Peyer's patch (tissue), 4 donors: ENCODE data around the gene GYG2. TPM values are rescaled to one million over a fixed set of nuclear protein-coding genes. Genes with fewer than 3 reads are reported as not detected.

Experiments
- DNase-seq, 3 donors: peaks; one replicate each; pipeline ENCODE4 v3.0.0-alpha.2; 2017 to 2019
- H3K27ac ChIP-seq, 4 donors: fragments of 200-600 bp; sonication (generic); one replicate each; pipeline ENCODE4 v1.5.1; 2016 to 2019
- H3K27me3 ChIP-seq, 2 donors: fragments of 200-600 bp; sonication (generic); one replicate each; pipeline ENCODE4 v1.5.1; 2019
- H3K36me3 ChIP-seq, 3 donors: fragments of 200-600 bp; sonication (generic); one replicate each; pipeline ENCODE4 v1.5.1; 2016 to 2019
- H3K4me1 ChIP-seq, 4 donors: fragments of 200-600 bp; sonication (generic); one replicate each; pipeline ENCODE4 v1.5.1; 2016 to 2019
- H3K4me3 ChIP-seq, 4 donors: fragments of 200-600 bp; sonication (generic); 1 replicate in 3 of 4; 2 replicates in 1 of 4; pipeline ENCODE4 v1.5.1; 2016 to 2019; ENCODE audit warnings: mild to moderate bottlenecking in 1 of 4
- H3K9me3 ChIP-seq, 4 donors: fragments of 200-600 bp; sonication (generic); one replicate each; pipeline ENCODE4 v1.5.1; 2016 to 2019; ENCODE audit warnings: mild to moderate bottlenecking in 1 of 4
- POLR2A ChIP-seq, 2 donors: fragments of 450-650 bp; IDR thresholded peaks; one replicate each; pipeline ENCODE4 v1.5.1; 2017; ENCODE audit warnings: antibody characterized with exemption in 2 of 2, mild to moderate bottlenecking in 2 of 2, moderate library complexity in 2 of 2
- total RNA-seq, 4 donors: library from RNA; depleted of rRNA; stranded (reverse); fragments of >200 nt; gene quantifications; one replicate each; pipeline ENCODE4 v1.1.0, GENCODE V29; 2016
- TF ChIP-seq, protein P1 (sequence below), 6 experiments: fragments of 450-650 bp in 4 of 6; fragments of 200-600 bp in 2 of 6; sonication (generic) in 1 of 6; IDR thresholded peaks; one replicate each; pipeline ENCODE4 v1.5.1; 2017 to 2019; ENCODE audit warnings: antibody characterized with exemption in 6 of 6, mild to moderate bottlenecking in 3 of 6, moderate library complexity in 1 of 6

GYG2 gene
- total RNA-seq, 4 donors from 2014 or later, result 0.70 to 3.9 (median 2.8) TPM

DNA sequence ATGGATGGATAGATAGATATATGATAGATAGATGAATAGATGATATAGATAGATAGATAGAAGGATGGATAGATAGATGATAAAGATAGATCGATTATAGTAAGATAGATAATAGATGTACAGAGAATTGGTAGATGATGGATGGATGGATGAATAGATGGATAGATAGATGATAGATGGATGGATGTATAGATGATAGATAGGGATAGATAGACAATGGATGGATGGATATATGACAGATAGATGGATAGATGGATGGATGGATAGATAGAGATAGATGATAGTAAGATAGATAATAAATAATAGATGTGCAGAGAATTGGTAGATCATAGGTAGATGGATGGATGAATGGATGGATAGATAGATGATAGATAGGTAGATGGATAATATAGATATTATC lies 12.2 kb downstream of the GYG2 start:
- no peaks in the 10 kb centered on the region for H3K4me1 ChIP-seq
- H3K27ac ChIP-seq, result no peak overlapping the region
- no peak overlapping the region for H3K4me3 ChIP-seq
- no peaks in the 10 kb centered on the region for H3K9me3 ChIP-seq
- no peaks in the 10 kb centered on the region for H3K27me3 ChIP-seq
- no peaks in the 10 kb centered on the region for H3K36me3 ChIP-seq
- TF ChIP-seq, protein P1, sequence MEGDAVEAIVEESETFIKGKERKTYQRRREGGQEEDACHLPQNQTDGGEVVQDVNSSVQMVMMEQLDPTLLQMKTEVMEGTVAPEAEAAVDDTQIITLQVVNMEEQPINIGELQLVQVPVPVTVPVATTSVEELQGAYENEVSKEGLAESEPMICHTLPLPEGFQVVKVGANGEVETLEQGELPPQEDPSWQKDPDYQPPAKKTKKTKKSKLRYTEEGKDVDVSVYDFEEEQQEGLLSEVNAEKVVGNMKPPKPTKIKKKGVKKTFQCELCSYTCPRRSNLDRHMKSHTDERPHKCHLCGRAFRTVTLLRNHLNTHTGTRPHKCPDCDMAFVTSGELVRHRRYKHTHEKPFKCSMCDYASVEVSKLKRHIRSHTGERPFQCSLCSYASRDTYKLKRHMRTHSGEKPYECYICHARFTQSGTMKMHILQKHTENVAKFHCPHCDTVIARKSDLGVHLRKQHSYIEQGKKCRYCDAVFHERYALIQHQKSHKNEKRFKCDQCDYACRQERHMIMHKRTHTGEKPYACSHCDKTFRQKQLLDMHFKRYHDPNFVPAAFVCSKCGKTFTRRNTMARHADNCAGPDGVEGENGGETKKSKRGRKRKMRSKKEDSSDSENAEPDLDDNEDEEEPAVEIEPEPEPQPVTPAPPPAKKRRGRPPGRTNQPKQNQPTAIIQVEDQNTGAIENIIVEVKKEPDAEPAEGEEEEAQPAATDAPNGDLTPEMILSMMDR (IDR thresholded peaks at IDR 0.05), result no peak
- TF ChIP-seq POLR2A (IDR thresholded peaks at IDR 0.05), result no peak
- no peak for DNase-seq

DNA sequence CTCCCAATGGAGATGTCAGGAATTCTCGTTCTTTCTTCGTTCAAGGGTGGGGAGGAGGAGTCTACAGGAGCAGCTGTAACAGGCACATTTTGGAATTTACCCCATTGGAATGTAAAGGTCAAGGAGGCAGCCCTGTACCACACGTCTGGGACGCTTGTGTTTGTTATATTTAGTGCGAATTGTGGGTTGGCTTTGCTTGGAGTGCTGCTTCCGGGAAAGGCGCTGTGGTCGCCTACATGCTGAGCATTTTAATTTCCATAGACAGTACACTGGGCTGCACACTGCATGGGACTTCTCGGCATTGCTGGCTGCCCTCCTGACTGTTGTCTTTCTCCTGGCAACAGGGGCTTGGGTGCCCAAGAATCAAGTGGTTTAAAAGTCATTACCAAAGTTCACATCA lies 12.8 kb downstream of the GYG2 start:
- no peaks in the 10 kb centered on the region for H3K27me3 ChIP-seq
- H3K9me3 ChIP-seq, result no peaks in the 10 kb centered on the region
- DNase-seq, result no peak
- no peaks in the 10 kb centered on the region for H3K36me3 ChIP-seq
- H3K4me3 ChIP-seq, result no peak overlapping the region
- no peak overlapping the region for H3K27ac ChIP-seq
- TF ChIP-seq, protein P1 (IDR thresholded peaks at IDR 0.05), result no peak
- TF ChIP-seq POLR2A (IDR thresholded peaks at IDR 0.05), result no peak
- no peaks in the 10 kb centered on the region for H3K4me1 ChIP-seq

DNA sequence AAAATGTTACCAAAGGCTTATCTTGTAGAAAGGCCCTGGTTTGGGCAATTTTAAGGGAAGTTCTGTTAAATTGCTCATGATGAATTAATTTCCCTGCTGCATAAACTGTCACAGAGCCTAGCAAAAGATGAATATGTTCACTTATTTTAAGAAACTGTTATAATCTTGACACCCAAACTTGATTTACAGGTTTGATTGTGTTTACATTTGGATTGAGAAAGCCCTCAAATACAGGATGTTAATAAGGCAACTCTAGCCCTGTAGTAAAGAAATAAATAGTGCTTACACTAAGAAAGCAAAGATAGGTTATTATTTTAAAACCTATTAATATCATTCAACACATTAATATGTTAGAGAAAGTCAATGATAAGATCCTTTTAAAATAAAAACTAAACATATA lies 18.3 kb downstream of the GYG2 start:
- Histone ChIP-seq H3K4me1 (no peaks in the 10 kb centered on the region), H3K36me3 (no peaks in the 10 kb centered on the region), H3K4me3 (no peak overlapping the region), H3K27ac (no peak overlapping the region), H3K27me3 (no peaks in the 10 kb centered on the region), H3K9me3 (no peaks in the 10 kb centered on the region)
- no peak for TF ChIP-seq POLR2A (IDR thresholded peaks at IDR 0.05)
- TF ChIP-seq, protein P1 (IDR thresholded peaks at IDR 0.05), result no peak
- no peak for DNase-seq

DNA sequence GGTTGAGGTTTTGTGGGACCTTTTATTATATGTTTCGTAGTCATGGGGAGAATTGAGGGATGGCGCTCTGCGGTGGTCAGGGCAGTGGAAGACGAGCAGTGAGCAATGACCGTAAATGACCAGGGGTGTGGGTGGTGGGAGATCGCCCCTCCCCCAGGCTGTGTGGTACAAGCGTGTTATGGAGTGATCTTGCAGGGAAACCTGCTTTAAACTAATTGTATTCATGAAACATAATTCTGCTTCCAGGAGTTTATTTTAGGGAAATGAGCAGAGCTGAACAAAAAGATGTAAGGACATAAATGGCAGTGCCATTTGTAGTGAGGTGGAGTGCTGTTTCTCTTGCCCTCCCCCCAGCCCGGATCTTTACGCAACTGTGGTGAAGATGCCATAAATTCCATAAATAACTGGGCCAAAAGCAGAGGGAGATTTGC lies 20.2 kb downstream of the GYG2 start:
- no peak for DNase-seq
- H3K36me3 ChIP-seq, result no peaks in the 10 kb centered on the region
- H3K4me3 ChIP-seq, result no peak overlapping the region
- H3K4me1 ChIP-seq, result no peaks in the 10 kb centered on the region
- H3K27ac ChIP-seq, result no peak overlapping the region
- H3K27me3 ChIP-seq, result no peaks in the 10 kb centered on the region
- no peak for TF ChIP-seq POLR2A (IDR thresholded peaks at IDR 0.05)
- TF ChIP-seq, protein P1 (IDR thresholded peaks at IDR 0.05), result no peak
- H3K9me3 ChIP-seq, result no peaks in the 10 kb centered on the region

DNA sequence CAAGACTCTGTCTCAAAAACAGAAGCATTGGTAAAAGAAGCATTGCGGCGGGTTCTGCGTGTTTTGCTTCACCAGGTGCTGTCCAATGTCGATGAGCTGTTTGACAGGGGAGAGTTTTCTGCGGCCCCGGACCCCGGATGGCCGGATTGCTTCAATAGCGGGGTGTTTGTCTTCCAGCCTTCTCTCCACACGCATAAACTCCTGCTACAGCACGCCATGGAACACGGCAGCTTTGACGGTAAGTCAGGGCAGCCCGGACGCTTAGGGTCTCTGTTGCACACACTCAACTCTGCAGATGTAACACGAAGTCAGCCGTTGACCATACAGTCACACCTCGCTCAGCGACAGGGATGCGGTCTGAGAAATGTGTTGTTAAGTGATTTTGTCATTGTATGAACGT lies 26.2 kb downstream of the GYG2 start:
- H3K4me3 ChIP-seq, result no peak overlapping the region
- H3K36me3 ChIP-seq, result no peaks in the 10 kb centered on the region
- no peaks in the 10 kb centered on the region for H3K4me1 ChIP-seq
- H3K27ac ChIP-seq, result no peak overlapping the region
- TF ChIP-seq, protein P1 (IDR thresholded peaks at IDR 0.05), result no peak
- no peak for TF ChIP-seq POLR2A (IDR thresholded peaks at IDR 0.05)
- H3K9me3 ChIP-seq, result no peaks in the 10 kb centered on the region
- no peaks in the 10 kb centered on the region for H3K27me3 ChIP-seq
- no peak for DNase-seq

DNA sequence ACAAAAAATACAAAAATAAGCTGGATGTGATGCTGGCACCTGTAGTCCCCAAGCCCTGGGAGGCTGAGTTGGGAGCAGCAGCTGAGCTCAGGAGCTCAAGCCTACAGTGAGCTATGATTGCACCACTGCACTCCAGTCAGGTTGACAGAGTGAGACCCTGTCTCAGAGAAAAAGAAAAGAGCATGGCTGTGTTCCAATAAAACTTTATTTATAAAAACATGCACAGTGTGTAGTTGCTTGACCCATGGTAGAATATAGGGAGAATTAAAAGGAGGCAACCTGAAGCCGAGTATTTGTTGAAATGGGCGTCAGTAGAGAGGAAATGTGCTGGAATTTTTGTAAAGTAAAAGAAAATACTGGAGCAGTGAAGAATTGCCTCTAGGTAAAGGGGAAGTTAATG lies 27.0 kb downstream of the GYG2 start:
- Histone ChIP-seq H3K4me3 (no peak overlapping the region), H3K9me3 (no peaks in the 10 kb centered on the region), H3K36me3 (no peaks in the 10 kb centered on the region), H3K27ac (no peak overlapping the region), H3K4me1 (no peaks in the 10 kb centered on the region), H3K27me3 (no peaks in the 10 kb centered on the region)
- TF ChIP-seq, protein P1 (IDR thresholded peaks at IDR 0.05), result no peak
- no peak for TF ChIP-seq POLR2A (IDR thresholded peaks at IDR 0.05)
- DNase-seq, result no peak
